ENCODE measurements around the gene AGMO.

GRCh38 chr7:15159261-15159660 lies 402.6 kb downstream of the AGMO start:
- TF ChIP-seq CTCF (IDR thresholded peaks at IDR 0.05; ENCODE audit: poor library complexity) = no peak
- TF ChIP-seq EZH2phosphoT487 (IDR thresholded peaks at IDR 0.05; ENCODE audit: low read depth, severe bottlenecking, unreplicated experiment) = no peak
- no peak for TF ChIP-seq EZH2 (IDR thresholded peaks at IDR 0.05; ENCODE audit: borderline replicate concordance)

Data from hepatocyte (in vitro differentiated cells).